H1 (cell line): ENCODE results near the gene MKRN2OS.

ENCODE experiments used
- CTCF ChIP-seq, 3 experiments: IDR thresholded peaks; 1 replicate in 2 of 3; 2 replicates in 1 of 3; pipeline versions ENCODE4 v1.5.1 to v1.6.1; 2011; ENCODE audit warnings: low read length in 3 of 3, mild to moderate bottlenecking in 3 of 3, inconsistent platforms in 2 of 3, low read depth in 1 of 3, moderate library complexity in 1 of 3; ENCODE audit not compliant: insufficient read depth in 1 of 3; ENCODE audit errors: control extremely low read depth in 1 of 3
- EP300 ChIP-seq, 2 experiments: IDR thresholded peaks; 1 replicate in 1 of 2; 2 replicates in 1 of 2; pipeline ENCODE4 v1.6.1; 2011 to 2012; ENCODE audit warnings: low read depth in 2 of 2, low read length in 2 of 2, mild to moderate bottlenecking in 2 of 2, borderline replicate concordance in 1 of 2, inconsistent platforms in 1 of 2, moderate library complexity in 1 of 2
- EZH2 ChIP-seq: fragments of 200-600 bp; sonication (generic); IDR thresholded peaks from 2 replicates; pipeline ENCODE4 v1.7.1; 2012; ENCODE audit warnings: low read depth, mild to moderate bottlenecking, moderate library complexity, low read length, inconsistent platforms; ENCODE audit not compliant: severe bottlenecking
- FOSL1 ChIP-seq: IDR thresholded peaks from 2 replicates; pipeline ENCODE4 v1.6.1; 2011; ENCODE audit warnings: mild to moderate bottlenecking, low read depth, low read length, moderate library complexity; ENCODE audit not compliant: insufficient read depth
- HDAC2 ChIP-seq, 2 experiments: fragments of 300-600 bp in 1 of 2; sonication (generic) in 1 of 2; IDR thresholded peaks; 2 replicates each; pipeline ENCODE4 v1.6.1; 2011 to 2012; ENCODE audit warnings: low read depth in 2 of 2, low read length in 2 of 2, mild to moderate bottlenecking in 2 of 2, moderate library complexity in 2 of 2, borderline replicate concordance in 1 of 2, inconsistent platforms in 1 of 2
- POLR2A ChIP-seq, 2 experiments: IDR thresholded peaks; 1 replicate in 1 of 2; 2 replicates in 1 of 2; pipeline ENCODE4 v1.6.1; 2011; ENCODE audit warnings: low read depth in 2 of 2, low read length in 2 of 2, mild to moderate bottlenecking in 2 of 2; ENCODE audit errors: control extremely low read depth in 1 of 2
- RAD21 ChIP-seq, 2 experiments: IDR thresholded peaks in 1 of 2; conservative IDR thresholded peaks in 1 of 2; 2 replicates each; pipeline ENCODE4 v1.6.1; 2011; ENCODE audit warnings: low read depth in 2 of 2, low read length in 2 of 2, improper control_type of control experiment in 1 of 2, inconsistent platforms in 1 of 2, mild to moderate bottlenecking in 1 of 2, moderate library complexity in 1 of 2
- RFX5 ChIP-seq: IDR thresholded peaks from 2 replicates; pipeline ENCODE4 v1.6.1; 2011; ENCODE audit warnings: low read depth, low read length, improper control_type of control experiment, borderline replicate concordance
- SIX5 ChIP-seq: IDR thresholded peaks from 2 replicates; pipeline ENCODE4 v1.6.1; 2011; ENCODE audit warnings: mild to moderate bottlenecking, low read depth, low read length
- TAF1 ChIP-seq: IDR thresholded peaks from 2 replicates; pipeline ENCODE4 v1.6.1; 2011; ENCODE audit warnings: mild to moderate bottlenecking, low read depth, low read length
- TCF12 ChIP-seq: IDR thresholded peaks from 2 replicates; pipeline ENCODE4 v1.6.1; 2011; ENCODE audit warnings: low read depth, mild to moderate bottlenecking, low read length
- TEAD4 ChIP-seq: IDR thresholded peaks from 2 replicates; pipeline ENCODE4 v1.6.1; 2012; ENCODE audit warnings: low read depth, low read length, inconsistent platforms, mixed read lengths

- TF ChIP-seq CTCF (IDR thresholded peaks at IDR 0.05; ENCODE audit: control extremely low read depth in 1 of 3, insufficient read depth in 1 of 3, low read depth in 1 of 3, low read length in 3 of 3) = no peak
- peak; percentile 93 to 98 for TF ChIP-seq POLR2A (IDR thresholded peaks at IDR 0.05; ENCODE audit: control extremely low read depth in 1 of 2, low read depth in 2 of 2, low read length in 2 of 2)
- peak; percentile 98 for TF ChIP-seq TAF1
- TF ChIP-seq RAD21 (IDR thresholded peaks at IDR 0.05 in 1 of 2, conservative IDR thresholded peaks at IDR 0.05 in 1 of 2; ENCODE audit: low read depth in 2 of 2, low read length in 2 of 2) = peak in 1 of 2 experiments; percentile 1; a peak in 1 of 4 replicates
- TF ChIP-seq HDAC2 (IDR thresholded peaks at IDR 0.05; ENCODE audit: borderline replicate concordance in 1 of 2, low read depth in 2 of 2, low read length in 2 of 2) = peak in 1 of 2 experiments; percentile 93; a peak in 1 of 4 replicates
- TF ChIP-seq EZH2 = no peak
- no peak for TF ChIP-seq FOSL1
- peak; percentile 22 to 89; a peak in 2 of 3 replicates for TF ChIP-seq EP300 (IDR thresholded peaks at IDR 0.05; ENCODE audit: borderline replicate concordance in 1 of 2, low read depth in 2 of 2, low read length in 2 of 2)
- TF ChIP-seq SIX5 = no peak; the same call in 1 of the 2 replicates
- no peak; the same call in 1 of the 2 replicates for TF ChIP-seq RFX5
- TF ChIP-seq TEAD4 = peak; percentile 62; the same call in 1 of the 2 replicates
- TF ChIP-seq TCF12 = 0 out of 2 replicates have a peak, but pooled peaks have one; percentile 45
Observed at GRCh38 chr3:12556690-12557472, 11.6 kb upstream of the MKRN2OS start, which contains the start of gene MKRN2.
